ENCODE measurements around the gene OR5M11.

- TF ChIP-seq POLR2A (IDR thresholded peaks at IDR 0.05): no peak
- no peak for TF ChIP-seq CTCF (IDR thresholded peaks at IDR 0.05)
Measured at GRCh38 chr11:56509439-56509838, 33.6 kb downstream of the OR5M11 start.
